GM18502 (cell line): ENCODE measurements around the gene ZFAND3.
"Not testable (repeated sequence)": the region's sequence is repeated elsewhere in the genome, so short reads cannot be mapped to it uniquely, and the experiment has no call there.

Experiments used
- ATAC-seq: cut with Tn5 transposase; IDR thresholded peaks from one replicate; pipeline ENCODE4 v1.9.1; 2021; ENCODE audit warnings: mild to moderate bottlenecking; ENCODE audit not compliant: unreplicated experiment, poor library complexity

Gene ZFAND3

GRCh38 chr6:38113825-38114576 lies 294.5 kb downstream of the ZFAND3 start:
- ATAC-seq: no peak

- no peak for ATAC-seq
These were observed 295.6 kb downstream of the ZFAND3 start for GRCh38 chr6:38114976-38115625.

GRCh38 chr6:38115626-38116008 lies 296.1 kb downstream of the ZFAND3 start:
- ATAC-seq: no peak

- ATAC-seq: no peak
These were observed 296.7 kb downstream of the ZFAND3 start for GRCh38 chr6:38116248-38116647.

GRCh38 chr6:38117281-38117680 lies 297.8 kb downstream of the ZFAND3 start:
- ATAC-seq: no peak

GRCh38 chr6:38118791-38119365 lies 299.4 kb downstream of the ZFAND3 start:
- ATAC-seq: no peak

GRCh38 chr6:38119516-38119915 lies 300.0 kb downstream of the ZFAND3 start:
- ATAC-seq: no peak

- ATAC-seq: not testable (repeated sequence)
These were observed 304.8 kb downstream of the ZFAND3 start for GRCh38 chr6:38124224-38124926.

GRCh38 chr6:38127284-38127683 lies 307.8 kb downstream of the ZFAND3 start:
- ATAC-seq: no peak

GRCh38 chr6:38131527-38131965 lies 312.0 kb downstream of the ZFAND3 start:
- ATAC-seq: no peak

- no peak for ATAC-seq
These were observed 314.6 kb downstream of the ZFAND3 start for GRCh38 chr6:38133932-38134703.

GRCh38 chr6:38134704-38135088 lies 315.2 kb downstream of the ZFAND3 start:
- ATAC-seq: no peak

- ATAC-seq: no peak
These were observed 317.0 kb downstream of the ZFAND3 start for GRCh38 chr6:38136547-38136946.

- ATAC-seq: no peak
These were observed 318.2 kb downstream of the ZFAND3 start for GRCh38 chr6:38137608-38138265.

GRCh38 chr6:38138374-38138773 lies 318.8 kb downstream of the ZFAND3 start:
- no peak for ATAC-seq

- no peak for ATAC-seq
These were observed 321.6 kb downstream of the ZFAND3 start for GRCh38 chr6:38141085-38141484.

- ATAC-seq: no peak
These were observed 322.2 kb downstream of the ZFAND3 start for GRCh38 chr6:38141716-38142115.

- no peak for ATAC-seq
These were observed 322.8 kb downstream of the ZFAND3 start for GRCh38 chr6:38142178-38142902.
